OCI-M2 (cell line): ENCODE measurements around the gene NIPAL3.
A peak's percentile ranks its signal among the peaks of the same experiment; 100 is the strongest.

Experiments
- DNase-seq: peaks from one replicate; lab custom pipeline; 2025; ENCODE audit not compliant: unreplicated experiment; lab: John Stamatoyannopoulos, UW

NIPAL3 gene

DNA sequence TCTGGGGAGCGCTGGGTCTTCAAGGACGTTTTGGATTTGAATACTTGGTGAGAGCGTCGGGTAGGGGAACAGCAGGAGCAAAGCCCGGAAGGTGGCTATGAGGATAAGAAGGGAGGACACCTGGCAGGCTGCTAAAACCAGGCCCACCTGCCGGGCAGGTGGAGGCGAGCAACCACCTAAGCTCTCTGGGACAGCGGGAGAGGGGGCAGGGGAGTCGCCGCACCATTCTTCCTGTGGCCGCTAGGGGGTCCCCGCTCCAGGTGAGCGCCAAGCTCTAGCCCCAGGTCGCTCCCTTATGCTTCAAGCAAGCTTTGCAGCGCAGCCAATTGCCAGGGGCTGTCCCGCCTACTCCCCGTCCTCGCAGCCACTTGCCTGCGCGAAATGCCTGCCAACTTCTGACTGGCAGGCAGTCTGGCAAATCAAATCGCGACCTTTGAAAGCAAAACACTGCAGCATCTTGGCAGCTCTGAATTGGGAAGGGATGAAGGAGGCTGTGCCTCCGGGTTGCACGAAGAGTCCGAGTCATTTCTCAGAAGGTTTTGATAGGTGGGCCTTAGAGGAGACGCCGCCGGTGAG lies at the start of gene NIPAL3:
TSS of gene NIPAL3 (plus strand) at position 469 of the 576 bp plus-strand sequence. CDS start 3,746 bp downstream, outside the sequence.
- peak; percentile 25 for DNase-seq

GRCh38 chr1:24366707-24367106 lies 48.9 kb upstream of the NIPAL3 start:
- DNase-seq = no peak

- DNase-seq = no peak
Observed at GRCh38 chr1:24369199-24369598, 46.4 kb upstream of the NIPAL3 start.

DNA sequence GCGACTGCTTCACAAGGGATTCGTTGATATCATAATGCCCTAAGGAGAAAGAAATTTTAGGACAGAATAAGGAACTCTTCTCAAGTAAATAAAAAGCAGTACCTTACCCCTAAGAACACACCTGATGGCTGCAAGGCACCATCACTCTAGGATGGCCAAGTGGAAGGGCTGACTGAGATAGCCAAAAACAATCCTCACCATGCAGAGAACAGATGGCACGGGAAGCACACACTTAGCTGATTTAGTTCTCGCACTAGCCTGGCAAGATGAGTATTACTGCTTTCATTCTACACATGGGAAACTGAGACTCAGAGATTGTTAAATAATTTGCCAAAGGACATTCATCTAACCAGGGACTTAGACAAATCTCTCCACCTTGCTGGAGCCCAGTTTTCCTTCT lies 45.8 kb upstream of the NIPAL3 start:
- DNase-seq = no peak

DNA sequence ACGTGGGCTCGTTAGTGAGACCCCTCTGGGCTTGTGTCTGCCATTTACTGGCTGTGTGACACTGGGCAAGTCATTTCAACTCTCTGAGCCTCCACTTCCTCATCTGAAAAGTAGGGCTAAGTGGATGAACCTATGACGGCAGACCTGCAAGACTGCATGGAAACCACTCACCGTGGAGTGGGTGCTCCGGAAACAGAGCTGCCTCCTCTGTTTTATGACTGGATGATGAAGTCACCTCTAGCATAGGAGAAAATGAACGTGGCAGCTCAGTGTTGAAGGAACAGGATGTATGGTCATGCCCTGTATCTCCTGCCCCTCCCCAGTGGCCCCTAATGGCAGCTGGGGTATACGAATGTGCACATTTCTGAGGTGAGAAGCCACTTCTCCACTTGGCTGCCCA lies 42.6 kb upstream of the NIPAL3 start:
- no peak for DNase-seq

DNA sequence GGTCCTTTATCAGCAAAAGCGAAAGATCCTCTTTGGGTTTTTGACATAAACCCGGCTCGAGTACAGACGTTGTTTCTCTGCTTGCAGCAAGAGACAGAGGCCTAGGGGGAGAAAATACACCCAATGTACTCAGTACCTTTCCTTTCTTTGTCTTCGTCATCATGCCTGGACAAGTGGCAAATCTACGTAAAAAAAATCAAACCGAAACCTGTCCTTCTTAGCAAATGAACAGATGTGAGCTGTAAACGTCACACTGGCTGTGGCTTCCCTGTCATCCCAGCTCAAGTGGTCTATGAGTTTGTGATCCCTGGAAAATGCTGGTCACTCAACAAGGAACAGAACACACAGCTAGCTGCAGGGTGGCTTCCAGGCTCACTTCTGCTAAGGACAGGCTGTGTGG lies 41.9 kb upstream of the NIPAL3 start:
- DNase-seq = no peak

GRCh38 chr1:24374891-24375786 lies 40.5 kb upstream of the NIPAL3 start:
- DNase-seq = no peak

DNA sequence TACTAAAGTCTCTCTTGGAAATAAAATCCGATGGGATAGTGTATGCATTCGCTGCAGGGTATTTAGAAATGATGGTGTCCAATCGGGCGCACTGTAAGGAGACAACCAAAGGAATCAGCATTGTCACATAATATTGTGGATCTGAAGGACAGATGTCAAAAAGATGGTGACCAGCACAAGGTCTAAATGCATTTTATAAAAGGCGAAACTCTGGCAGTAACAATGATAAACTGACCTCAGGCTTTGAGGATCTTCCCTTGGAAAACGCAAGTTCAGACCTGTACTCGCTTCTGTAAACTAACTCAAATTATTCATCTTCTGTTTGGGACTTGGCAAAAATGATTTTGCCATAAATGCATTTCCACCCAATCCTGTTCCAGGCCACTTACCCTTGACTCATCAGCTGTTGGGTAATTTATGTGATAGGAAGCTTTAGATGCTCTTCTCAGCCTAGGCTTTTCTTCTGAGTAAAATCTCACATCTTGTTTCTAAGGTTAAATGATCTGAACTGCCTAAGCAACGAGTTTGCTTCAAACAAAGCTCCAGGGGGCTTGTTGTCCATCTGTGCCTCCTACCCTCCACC lies 35.8 kb upstream of the NIPAL3 start:
- DNase-seq = no peak

DNA sequence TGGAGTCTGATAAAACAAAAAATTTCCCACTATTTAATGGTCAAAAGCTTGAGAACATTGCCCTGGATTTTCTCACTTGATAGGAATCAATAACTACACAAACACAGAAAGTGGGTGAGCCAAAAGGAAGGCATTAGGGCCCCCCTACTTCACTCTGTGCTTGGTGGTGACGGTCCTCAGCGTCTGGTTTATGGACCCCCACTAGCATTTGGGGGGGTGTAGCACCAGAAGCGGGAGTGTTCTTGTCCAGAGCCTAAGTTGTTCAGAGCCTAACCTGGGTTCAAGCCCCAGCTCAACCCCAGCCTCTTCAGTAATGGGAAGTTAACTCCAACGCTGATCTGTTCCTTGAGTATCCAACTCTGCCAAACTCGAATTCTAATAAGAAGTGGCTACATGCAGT lies 35.1 kb upstream of the NIPAL3 start:
- no peak for DNase-seq

GRCh38 chr1:24381256-24381655 lies 34.3 kb upstream of the NIPAL3 start:
- no peak for DNase-seq

- no peak for DNase-seq
Observed at GRCh38 chr1:24382165-24382577, 33.4 kb upstream of the NIPAL3 start.

DNA sequence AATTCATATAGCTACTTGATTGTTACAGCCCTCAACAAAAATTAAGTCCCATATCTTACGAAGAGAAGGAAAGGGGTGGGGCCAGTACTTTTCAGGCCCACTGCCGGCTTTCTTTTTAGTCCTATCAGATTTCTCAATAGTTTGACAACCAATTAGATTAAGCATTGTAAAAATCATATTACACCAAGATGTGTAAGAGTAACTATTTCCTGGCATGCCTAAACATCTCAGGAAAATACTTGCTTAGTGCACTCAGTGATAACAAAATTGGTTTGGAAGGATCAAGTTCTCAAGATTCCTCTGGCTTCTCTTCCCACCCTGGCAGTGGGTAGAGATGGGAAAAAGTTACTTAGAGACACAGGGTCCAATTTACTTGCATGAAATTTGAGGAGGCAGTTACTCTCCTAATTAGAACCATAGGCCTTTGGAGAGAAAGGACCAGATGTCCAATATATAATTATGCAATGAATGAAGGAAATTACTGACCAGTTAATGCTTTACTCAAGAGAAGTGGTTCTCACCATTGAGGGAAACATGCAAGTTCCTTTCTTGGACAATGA lies 32.1 kb upstream of the NIPAL3 start:
- no peak for DNase-seq

GRCh38 chr1:24384251-24385090 lies 31.1 kb upstream of the NIPAL3 start:
- DNase-seq = no peak

DNA sequence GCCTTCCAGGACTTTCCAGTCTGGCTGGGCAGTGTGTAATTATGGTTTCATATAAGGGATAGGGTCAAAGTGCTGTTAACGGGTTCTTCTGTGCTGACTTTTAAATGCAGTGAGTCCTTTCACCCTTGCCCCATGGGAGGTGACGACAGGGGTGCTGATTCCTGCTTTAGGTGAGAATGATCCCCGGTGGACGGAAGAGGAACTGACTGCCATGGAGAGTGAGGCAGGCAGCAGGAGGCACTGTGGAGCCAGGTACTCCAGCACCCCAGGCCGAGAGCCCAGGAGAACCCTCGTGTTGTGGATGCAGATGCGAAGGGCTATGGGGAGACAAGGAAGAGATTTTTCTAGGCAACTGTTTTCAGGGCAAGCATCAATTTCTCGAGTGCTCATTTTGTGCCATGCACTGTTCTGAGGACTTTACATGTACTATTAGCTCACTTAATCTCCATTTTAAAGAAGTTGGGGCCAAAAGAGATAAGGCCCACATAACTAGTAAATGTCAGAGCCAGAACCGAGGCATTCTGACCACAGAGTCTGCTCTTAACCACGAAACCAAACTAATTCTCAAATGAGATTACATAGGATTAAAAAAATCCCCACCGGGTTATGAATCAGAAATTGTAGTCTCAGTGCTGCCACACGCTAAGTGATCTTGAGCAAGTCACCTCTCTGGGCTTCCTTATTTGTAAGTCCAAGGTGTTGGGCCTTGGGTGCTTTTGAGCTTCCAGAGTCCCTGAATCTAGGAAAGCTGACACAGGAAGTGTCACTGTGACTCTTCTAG lies 30.3 kb upstream of the NIPAL3 start:
- no peak for DNase-seq

GRCh38 chr1:24386241-24386640 lies 29.4 kb upstream of the NIPAL3 start:
- DNase-seq = no peak

DNA sequence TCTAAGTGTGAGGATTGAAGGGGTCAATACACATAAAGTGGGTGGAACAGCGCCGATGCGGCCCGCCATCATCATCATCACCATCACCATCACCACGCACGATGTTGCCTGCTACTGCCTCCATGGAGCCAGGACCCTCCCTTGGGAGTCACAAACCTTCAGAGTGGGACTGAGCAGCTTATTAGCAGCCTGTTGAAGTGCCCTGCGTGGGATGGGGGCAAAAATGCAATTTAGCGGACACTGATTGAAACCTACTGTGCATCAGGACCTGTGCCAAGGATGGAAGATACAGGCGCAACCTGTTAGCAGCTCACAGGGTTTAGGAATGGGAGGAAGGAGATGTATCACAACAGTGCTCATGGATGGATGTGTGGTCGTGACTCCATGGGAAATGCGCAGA lies 28.7 kb upstream of the NIPAL3 start:
- no peak for DNase-seq

DNA sequence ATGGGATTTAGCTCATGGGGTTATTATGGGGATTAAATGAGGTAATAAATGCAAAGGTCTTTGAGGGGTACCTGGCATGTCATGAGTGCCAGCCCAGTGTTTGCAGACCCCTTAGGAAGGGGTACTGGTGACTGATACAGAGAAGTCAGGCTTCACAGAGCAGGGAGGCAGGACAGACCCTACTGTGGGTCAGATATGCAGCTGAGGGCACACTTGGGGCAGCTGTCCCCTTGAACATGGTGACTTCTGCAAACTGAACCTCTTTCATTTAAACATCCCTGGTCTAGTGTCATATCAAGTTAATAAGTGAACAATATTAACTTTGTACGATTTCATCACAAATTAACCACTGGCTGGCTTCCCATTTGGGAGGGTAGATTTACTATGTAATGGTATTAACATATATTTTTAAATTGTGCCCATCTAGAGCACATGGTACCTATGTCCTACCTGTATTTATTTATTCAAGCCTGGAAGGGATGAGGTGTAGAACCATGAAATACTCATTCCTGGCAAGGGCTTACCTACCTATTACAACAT lies 27.9 kb upstream of the NIPAL3 start:
- DNase-seq = no peak

- DNase-seq = no peak
Observed at GRCh38 chr1:24388331-24388885, 27.2 kb upstream of the NIPAL3 start.

DNA sequence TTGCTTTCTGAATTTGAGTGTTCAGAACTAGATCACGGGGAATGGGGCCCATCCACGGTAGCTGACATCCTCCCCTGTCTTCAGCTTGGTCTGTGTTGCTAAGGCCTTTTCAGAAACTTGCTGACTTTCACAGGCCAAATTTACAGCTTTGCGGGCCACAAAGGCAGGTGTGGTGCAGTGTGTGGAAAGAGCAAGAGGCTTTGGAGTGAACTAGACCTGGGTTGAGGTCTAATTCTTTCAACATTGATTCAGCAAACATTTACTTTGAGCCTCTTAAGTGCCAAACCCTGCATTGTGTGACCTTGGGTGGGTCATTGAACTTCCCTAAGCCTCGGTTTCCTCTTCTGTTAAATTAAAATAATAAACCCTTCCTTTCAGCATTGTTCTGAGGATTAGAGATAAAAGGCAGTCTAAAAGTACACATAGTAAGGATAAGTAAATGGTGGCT lies 26.3 kb upstream of the NIPAL3 start:
- DNase-seq = no peak
